ENCODE measurements around the gene BLOC1S5. TPM values are rescaled to one million over a fixed set of nuclear protein-coding genes. Genes with fewer than 3 reads are reported as not detected.

BLOC1S5 gene
- total and polyA plus RNA-seq, 9 of the 15 experiments (the other 6 are each of a cell fraction or from before 2014, with no cell fraction given): 8.5 to 41.0 (median 27.7) TPM

DNA sequence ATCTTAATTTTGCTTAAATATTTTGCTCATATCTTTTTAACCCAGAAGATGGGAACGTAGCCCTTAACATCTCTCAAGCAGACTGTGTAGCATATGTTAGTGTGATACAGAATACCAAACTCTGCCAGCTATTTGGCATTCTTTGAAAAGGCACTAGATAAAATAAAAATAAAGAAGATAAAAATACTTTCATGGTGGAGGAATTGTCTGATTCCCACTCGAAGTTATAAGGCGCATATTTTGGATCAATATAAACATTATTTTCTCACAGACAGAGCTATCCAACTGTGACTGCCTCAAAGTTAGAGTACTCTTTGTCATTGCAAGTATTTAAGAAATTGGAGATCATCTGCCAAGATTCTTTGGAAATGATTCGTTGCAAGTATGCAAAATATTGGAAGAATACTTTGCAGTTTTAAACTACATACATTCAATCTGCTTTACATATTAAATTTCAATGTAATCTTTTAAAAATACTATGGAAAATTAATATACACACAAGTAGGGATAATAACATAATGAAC, 49.0 kb upstream of the BLOC1S5 start:
- H3K9ac ChIP-seq (ENCODE audit: insufficient read depth in 1 of 2, low read depth in 2 of 2, low read length in 2 of 2): no peak overlapping the region
- ChIA-PET CTCF (ENCODE audit: low intra/inter-chr PET ratio) (no interaction called here), POLR2A (interaction anchor here (3.0 kb wide), 1 partner anchor 11 kb away, joined by 8 read pairs; the partner anchor contains the start of gene EEF1E1)
- intact Hi-C loops (cut with micrococcal nuclease) (no loop called here), in situ Hi-C loops (cut with MboI) (no loop called here)
- H3K4me2 ChIP-seq (ENCODE audit: insufficient read depth, low read length): no peak overlapping the region
- H3K27ac ChIP-seq (ENCODE audit: extremely low read depth, low read depth, low read length): no peak overlapping the region
- H4K20me1 ChIP-seq (replicated peaks; ENCODE audit: control insufficient read depth, insufficient read depth, low read length): no peaks in the 10 kb centered on the region
- no TSS peak for BruUV-seq (replicated peaks)
- no peaks in the 10 kb centered on the region for H3K79me2 ChIP-seq (ENCODE audit: control insufficient read depth, insufficient read depth, low read length)
- H3K27me3 ChIP-seq (ENCODE audit: control insufficient read depth in 2 of 2, insufficient read depth in 2 of 2, low read length in 2 of 2): peaks cover 5 to 7% of the 10 kb centered on the region in 2 experiments; a peak in 4 of 5 replicates
- DNase-seq (ENCODE audit: extremely low read depth in 1 of 4, low spot score in 3 of 4) (no peak), FAIRE-seq (no peak), ATAC-seq (no peak)
- no peaks in the 10 kb centered on the region for H3K9me3 ChIP-seq (replicated peaks; ENCODE audit: control insufficient read depth, insufficient read depth, low read depth, low read length)
- H3K4me3 ChIP-seq: no peak overlapping the region
- no peak overlapping the region for H2AFZ ChIP-seq (ENCODE audit: low read depth, low read length)
- peaks cover 0 to 6% of the 10 kb centered on the region in 2 experiments; a peak in 3 of 5 replicates for H3K4me1 ChIP-seq (replicated peaks in 1 of 2; ENCODE audit: control insufficient read depth in 2 of 2, insufficient read depth in 2 of 2, low read length in 2 of 2)
- WGBS (ENCODE audit: insufficient coverage, low coverage, missing lambda C conversion rate): 8% methylated on average over 4 of the region's 4 CpGs
- no peaks in the 10 kb centered on the region for H3K36me3 ChIP-seq (ENCODE audit: control insufficient read depth, insufficient read depth, low read length)
- no peaks in the 10 kb centered on the region for H3K9me1 ChIP-seq (ENCODE audit: control insufficient read depth, insufficient read depth, low read length)
- TF ChIP-seq RUNX1 (IDR thresholded peaks at IDR 0.05; ENCODE audit: low read depth) (no peak), EHMT2 (IDR thresholded peaks at IDR 0.05) (no peak), MAFF (IDR thresholded peaks at IDR 0.05; ENCODE audit: low read length) (no peak), ZNF316 (IDR thresholded peaks at IDR 0.05) (no peak), RBM34 (IDR thresholded peaks at IDR 0.05; ENCODE audit: borderline replicate concordance, insufficient read depth, low read length) (no peak), POLR2AphosphoS2 (IDR thresholded peaks at IDR 0.05; ENCODE audit: low read length) (no peak), SMARCB1 (IDR thresholded peaks at IDR 0.05; ENCODE audit: insufficient read length, low read depth) (no peak)
- TF ChIP-seq, protein P1, sequence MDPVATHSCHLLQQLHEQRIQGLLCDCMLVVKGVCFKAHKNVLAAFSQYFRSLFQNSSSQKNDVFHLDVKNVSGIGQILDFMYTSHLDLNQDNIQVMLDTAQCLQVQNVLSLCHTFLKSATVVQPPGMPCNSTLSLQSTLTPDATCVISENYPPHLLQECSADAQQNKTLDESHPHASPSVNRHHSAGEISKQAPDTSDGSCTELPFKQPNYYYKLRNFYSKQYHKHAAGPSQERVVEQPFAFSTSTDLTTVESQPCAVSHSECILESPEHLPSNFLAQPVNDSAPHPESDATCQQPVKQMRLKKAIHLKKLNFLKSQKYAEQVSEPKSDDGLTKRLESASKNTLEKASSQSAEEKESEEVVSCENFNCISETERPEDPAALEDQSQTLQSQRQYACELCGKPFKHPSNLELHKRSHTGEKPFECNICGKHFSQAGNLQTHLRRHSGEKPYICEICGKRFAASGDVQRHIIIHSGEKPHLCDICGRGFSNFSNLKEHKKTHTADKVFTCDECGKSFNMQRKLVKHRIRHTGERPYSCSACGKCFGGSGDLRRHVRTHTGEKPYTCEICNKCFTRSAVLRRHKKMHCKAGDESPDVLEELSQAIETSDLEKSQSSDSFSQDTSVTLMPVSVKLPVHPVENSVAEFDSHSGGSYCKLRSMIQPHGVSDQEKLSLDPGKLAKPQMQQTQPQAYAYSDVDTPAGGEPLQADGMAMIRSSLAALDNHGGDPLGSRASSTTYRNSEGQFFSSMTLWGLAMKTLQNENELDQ (CRISPR knock-in tag; IDR thresholded peaks at IDR 0.05; ENCODE audit: borderline replicate concordance): no peak
- TF ChIP-seq, protein P2, sequence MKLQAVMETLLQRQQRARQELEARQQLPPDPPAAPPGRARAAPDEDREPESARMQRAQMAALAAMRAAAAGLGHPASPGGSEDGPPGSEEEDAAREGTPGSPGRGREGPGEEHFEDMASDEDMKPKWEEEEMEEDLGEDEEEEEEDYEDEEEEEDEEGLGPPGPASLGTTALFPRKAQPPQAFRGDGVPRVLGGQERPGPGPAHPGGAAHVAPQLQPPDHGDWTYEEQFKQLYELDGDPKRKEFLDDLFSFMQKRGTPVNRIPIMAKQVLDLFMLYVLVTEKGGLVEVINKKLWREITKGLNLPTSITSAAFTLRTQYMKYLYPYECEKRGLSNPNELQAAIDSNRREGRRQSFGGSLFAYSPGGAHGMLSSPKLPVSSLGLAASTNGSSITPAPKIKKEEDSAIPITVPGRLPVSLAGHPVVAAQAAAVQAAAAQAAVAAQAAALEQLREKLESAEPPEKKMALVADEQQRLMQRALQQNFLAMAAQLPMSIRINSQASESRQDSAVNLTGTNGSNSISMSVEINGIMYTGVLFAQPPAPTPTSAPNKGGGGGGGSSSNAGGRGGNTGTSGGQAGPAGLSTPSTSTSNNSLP (IDR thresholded peaks at IDR 0.05; ENCODE audit: borderline replicate concordance, low read depth, low read length): no peak
- TF ChIP-seq, protein P3, sequence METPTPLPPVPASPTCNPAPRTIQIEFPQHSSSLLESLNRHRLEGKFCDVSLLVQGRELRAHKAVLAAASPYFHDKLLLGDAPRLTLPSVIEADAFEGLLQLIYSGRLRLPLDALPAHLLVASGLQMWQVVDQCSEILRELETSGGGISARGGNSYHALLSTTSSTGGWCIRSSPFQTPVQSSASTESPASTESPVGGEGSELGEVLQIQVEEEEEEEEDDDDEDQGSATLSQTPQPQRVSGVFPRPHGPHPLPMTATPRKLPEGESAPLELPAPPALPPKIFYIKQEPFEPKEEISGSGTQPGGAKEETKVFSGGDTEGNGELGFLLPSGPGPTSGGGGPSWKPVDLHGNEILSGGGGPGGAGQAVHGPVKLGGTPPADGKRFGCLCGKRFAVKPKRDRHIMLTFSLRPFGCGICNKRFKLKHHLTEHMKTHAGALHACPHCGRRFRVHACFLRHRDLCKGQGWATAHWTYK (CRISPR knock-in tag; IDR thresholded peaks at IDR 0.05): no peak
